ENCODE measurements around the gene ARHGAP10.
"Not testable (repeated sequence)": the region's sequence is repeated elsewhere in the genome, so short reads cannot be mapped to it uniquely, and the experiment has no call there.

Gene ARHGAP10

DNA sequence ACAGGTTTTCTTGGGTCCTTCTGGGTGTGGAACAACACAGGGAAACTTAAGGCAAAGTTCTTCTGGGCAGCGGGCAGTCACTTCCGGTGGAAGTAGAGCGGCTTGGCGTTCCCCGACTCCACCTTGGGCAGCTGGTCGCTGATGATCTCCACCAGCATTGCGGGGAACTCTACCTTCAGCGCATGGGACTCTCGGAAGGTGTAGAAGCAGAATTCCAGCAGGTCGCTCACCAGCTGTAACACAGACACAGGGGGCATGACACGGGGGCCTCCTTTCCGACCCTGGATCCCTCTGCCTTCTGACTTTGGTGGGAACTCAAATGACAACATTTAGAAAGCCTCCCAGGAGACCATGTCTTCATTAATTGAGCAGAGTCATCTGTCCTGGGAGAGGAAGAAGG lies 349.4 kb downstream of the ARHGAP10 start:
- no peak for DNase-seq (ENCODE audit: low read depth)
- TF ChIP-seq, protein P1, sequence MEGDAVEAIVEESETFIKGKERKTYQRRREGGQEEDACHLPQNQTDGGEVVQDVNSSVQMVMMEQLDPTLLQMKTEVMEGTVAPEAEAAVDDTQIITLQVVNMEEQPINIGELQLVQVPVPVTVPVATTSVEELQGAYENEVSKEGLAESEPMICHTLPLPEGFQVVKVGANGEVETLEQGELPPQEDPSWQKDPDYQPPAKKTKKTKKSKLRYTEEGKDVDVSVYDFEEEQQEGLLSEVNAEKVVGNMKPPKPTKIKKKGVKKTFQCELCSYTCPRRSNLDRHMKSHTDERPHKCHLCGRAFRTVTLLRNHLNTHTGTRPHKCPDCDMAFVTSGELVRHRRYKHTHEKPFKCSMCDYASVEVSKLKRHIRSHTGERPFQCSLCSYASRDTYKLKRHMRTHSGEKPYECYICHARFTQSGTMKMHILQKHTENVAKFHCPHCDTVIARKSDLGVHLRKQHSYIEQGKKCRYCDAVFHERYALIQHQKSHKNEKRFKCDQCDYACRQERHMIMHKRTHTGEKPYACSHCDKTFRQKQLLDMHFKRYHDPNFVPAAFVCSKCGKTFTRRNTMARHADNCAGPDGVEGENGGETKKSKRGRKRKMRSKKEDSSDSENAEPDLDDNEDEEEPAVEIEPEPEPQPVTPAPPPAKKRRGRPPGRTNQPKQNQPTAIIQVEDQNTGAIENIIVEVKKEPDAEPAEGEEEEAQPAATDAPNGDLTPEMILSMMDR (IDR thresholded peaks at IDR 0.05; ENCODE audit: insufficient read depth, low read depth, low read length, missing control alignments), result no peak
- H3K4me3 ChIP-seq (ENCODE audit: low read depth, low read length), result no peak overlapping the region

DNA sequence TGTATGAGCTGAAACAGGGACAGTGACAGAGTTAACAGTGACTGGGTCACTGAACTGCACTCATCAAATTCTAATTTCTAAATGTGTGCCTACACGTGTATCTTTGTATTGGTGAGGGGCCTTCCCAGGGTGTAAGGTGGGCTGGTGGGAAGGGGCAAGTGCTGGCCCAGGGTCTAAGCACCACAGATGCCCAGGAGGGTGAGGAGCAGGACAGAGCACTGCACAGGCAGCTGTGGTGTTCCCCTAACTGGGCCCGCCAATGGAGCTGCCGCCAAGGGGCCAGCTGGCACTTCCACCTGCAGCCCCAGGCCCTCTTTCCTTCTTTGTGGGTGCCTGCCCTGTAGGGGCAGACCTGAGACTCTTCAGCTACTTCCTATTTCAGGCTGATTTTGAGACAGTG lies 349.9 kb downstream of the ARHGAP10 start:
- DNase-seq (ENCODE audit: low read depth), result no peak
- H3K4me3 ChIP-seq (ENCODE audit: low read depth, low read length), result no peak overlapping the region
- TF ChIP-seq, protein P1 (IDR thresholded peaks at IDR 0.05; ENCODE audit: insufficient read depth, low read depth, low read length, missing control alignments), result no peak

DNA sequence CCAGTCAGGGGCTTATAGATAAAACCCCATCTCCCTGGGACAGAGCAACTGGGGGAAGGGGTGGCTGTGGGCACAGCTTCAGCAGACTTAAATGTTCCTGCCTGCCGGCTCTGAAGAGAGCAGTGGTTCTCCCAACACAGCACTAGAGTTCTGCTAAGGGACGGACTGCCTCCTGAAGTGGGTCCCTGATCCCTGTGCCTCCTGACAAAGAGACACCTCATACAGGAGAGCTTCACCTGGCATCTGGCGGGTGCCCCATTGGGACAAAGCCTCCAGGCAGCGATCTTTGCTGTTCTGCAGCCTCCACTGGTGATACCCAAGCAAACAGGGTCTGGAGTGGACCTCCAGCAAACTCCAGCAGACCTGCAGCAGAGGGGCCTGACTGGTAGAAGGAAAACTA lies 351.2 kb downstream of the ARHGAP10 start:
- not testable (repeated sequence) for DNase-seq (ENCODE audit: low read depth); H3K4me3 ChIP-seq (ENCODE audit: low read depth, low read length)

DNA sequence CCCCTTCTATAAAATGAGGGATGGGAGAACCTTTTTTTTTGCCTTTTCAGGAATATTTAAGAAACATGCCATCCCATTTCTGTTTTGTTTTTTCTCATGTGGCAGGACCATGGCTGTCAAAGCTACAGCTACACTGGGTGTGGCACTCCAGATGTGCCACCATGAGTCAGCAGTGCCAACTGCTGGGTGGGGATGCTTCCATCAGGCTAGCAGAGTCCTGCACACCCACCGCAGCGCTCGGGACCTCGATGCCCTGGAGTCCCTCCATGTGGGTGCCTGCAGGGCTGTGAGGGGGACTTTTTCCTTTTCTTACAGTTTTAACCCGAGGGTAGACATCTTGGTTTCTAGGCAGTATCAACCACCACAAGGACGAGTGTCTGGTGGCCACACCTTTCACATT lies 357.7 kb downstream of the ARHGAP10 start:
- TF ChIP-seq, protein P1 (IDR thresholded peaks at IDR 0.05; ENCODE audit: insufficient read depth, low read depth, low read length, missing control alignments), result no peak
- DNase-seq (ENCODE audit: low read depth), result no peak
- no peak overlapping the region for H3K4me3 ChIP-seq (ENCODE audit: low read depth, low read length)

DNA sequence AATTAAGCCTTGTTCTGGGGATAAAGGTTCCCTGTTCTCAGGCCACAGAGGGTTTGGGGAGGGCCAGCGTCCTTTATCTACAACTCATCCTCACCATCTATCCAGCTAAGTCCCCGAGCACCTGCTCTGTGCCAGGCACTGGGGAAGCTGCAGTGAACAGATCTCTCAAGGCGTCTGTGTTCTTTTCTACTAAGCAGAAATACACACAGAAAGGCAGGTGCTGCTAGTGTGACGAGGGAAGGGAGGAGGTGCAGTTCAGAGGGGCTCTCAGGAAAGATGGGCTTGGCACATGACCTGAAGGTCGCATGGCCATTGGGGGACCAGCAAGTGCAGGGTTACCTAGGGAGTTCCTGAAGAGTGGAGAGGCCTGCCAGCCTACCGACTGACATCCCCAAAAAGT lies 358.1 kb downstream of the ARHGAP10 start:
- TF ChIP-seq, protein P1 (IDR thresholded peaks at IDR 0.05; ENCODE audit: insufficient read depth, low read depth, low read length, missing control alignments), result no peak
- DNase-seq (ENCODE audit: low read depth), result no peak

DNA sequence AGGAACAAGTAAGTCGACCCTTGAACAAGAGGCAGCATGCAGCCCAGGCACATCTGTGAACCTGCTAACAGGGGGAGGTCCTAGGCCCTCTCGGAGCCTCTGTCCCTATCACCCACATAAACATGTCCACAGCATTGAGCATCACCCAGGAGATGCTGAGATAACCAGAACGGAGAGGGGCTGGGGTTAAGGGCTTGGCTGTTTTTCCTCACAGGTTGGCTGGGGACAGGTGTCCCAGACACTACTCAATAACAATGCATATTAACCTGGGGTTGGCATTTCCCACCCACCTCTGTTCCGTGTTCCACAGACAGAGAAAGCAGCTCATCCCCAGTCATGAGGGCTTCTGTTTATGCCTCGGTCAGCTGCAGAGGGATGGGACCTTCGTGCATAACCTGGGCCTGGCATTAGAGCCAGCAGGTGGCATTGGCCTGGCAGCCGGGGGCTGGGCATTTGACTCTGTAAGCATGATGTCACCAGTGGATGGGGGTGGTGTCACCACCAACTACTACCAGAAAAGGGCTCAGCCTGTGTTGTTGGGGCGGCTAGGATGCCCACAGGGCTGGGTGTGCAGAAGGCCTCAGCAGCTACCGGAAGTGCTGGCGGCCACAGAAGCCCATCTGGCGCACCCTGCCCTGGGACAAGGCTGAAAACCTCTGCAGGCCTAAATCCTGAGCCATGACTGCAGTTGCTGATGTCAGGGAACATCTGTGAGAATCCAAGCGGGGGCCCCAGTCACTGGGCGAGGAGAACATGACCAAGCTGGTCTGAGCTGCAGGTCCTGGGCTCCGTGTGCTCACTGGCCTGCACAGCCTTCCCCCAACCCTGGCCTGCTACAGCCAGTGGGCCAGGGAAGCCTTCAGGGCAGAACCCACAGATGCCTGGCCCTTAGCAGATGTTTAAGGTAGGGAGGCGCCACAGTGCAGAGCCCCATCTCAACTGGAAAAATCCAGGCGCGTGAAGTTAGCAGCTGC lies 358.9 kb downstream of the ARHGAP10 start:
- DNase-seq (ENCODE audit: low read depth), result no peak
- TF ChIP-seq, protein P1 (IDR thresholded peaks at IDR 0.05; ENCODE audit: insufficient read depth, low read depth, low read length, missing control alignments), result no peak

More for the DNA sequence above, 358.1 kb downstream of the ARHGAP10 start:
- H3K4me3 ChIP-seq (ENCODE audit: low read depth, low read length), result no peak overlapping the region

DNA sequence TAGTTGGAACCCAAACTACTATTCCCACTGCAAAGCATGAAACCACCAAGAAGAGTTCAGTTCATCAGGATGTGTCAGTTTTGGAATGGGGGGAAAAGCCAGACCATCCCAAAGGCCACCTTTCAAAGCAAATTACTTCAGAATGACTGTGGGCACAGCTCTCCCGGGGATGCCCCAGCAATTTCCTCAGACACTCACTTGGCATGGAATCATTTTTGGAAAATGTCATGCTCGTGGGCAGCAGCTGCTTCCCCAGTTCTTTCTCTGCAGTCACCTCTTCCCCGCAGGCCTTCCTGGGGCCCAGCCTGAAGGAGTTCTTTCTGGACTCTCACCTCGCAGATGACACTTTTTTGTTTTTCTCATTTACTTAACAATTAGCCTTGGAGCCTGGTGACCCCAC lies 360.0 kb downstream of the ARHGAP10 start:
- TF ChIP-seq, protein P1 (IDR thresholded peaks at IDR 0.05; ENCODE audit: insufficient read depth, low read depth, low read length, missing control alignments), result no peak

More for the DNA sequence above, 358.9 kb downstream of the ARHGAP10 start:
- no peak overlapping the region for H3K4me3 ChIP-seq (ENCODE audit: low read depth, low read length)

More for the DNA sequence above, 360.0 kb downstream of the ARHGAP10 start:
- no peak overlapping the region for H3K4me3 ChIP-seq (ENCODE audit: low read depth, low read length)
- no peak for DNase-seq (ENCODE audit: low read depth)

All from GM12865 (cell line).